Sciatic nerve (tissue), 2 donors: ENCODE data around the gene C2CD4A. TPM values are rescaled to one million over a fixed set of nuclear protein-coding genes. Genes with fewer than 3 reads are reported as not detected.
"Not testable (repeated sequence)": the region's sequence is repeated elsewhere in the genome, so short reads cannot be mapped to it uniquely, and the experiment has no call there.

ENCODE experiments used
- ATAC-seq: fragments of 200-7000 bp; cut with Tn5 transposase; one replicate; pipeline ENCODE4 v1.9.1; 2020; ENCODE audit warnings: mild to moderate bottlenecking, moderate library complexity
- DNase-seq: peaks from one replicate; pipeline ENCODE4 v3.0.0-alpha.2; 2020; ENCODE audit warnings: low spot score
- intact Hi-C: fragments of 100-400 bp; cut with DNase I; formaldehyde crosslinking; loops from one replicate; pipeline ENCODE4 v1.14.2; 2022
- total RNA-seq: library from RNA; stranded (reverse); fragmentation: NEBNext Ultra II Directional; extraction: Animal tissue kit (Norgen Biotek cat#: 25700); gene quantifications from one replicate; pipeline ENCODE4 v1.2.1, GENCODE V29; 2021
- donor health status: DM: no; HTN: no; CAD: no.
- donor health status: DM: no; HTN: no; CAD: no.

Gene C2CD4A, protein sequence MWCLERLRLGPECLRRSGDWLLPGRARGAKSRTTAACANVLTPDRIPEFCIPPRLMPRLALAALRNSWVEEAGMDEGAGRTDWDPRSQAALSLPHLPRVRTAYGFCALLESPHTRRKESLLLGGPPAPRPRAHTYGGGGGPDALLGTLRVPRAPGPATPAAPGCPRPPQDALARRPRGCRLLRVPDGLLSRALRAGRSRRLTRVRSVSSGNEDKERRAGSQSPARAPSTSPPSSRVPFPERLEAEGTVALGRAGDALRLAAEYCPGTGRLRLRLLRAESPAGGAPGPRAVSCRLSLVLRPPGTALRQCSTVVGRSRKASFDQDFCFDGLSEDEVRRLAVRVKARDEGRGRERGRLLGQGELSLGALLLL
- total RNA-seq, result not detected

DNA sequence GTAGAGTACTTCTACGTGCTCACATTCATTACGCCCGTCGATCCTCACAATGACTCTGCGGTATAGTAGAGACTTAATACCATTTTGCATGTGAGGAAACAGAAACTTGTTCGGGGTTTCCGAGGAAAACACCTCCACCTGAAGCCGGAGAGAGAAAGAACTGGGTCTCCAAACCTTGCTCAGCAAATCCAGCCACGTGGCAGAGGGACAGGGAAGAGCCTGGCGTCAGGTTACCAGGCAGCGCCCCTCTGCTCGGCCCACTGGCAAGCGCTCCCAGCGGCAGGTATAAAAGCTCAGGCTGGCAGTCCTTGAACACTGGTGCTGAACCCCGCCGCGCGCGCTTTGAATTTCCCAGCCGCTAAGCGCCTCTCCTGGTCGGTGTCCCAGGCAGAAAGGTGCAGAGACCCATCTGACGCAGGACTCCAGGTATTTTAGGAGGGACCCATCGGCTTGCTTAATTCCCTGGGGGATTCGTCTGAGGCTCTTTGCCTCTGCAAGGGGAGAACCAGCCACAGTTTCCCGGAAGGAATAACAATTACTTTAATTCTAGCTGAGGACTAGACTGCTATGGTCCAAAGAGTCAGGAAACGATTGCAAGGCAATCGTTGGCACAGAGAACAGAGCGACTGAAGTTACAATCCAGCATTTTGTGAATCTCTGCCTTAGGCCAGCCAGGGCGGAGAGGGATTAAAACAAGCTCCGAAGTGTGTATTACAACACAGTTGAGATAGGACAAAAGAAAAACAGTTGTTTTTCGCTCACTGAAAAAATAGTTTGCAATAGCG is at the start of gene C2CD4A:
TSS of gene C2CD4A (plus strand) at position 315 of the 785 bp plus-strand sequence. CDS start 637 bp downstream, outside the sequence.
- intact Hi-C loops, result loop anchor here (5.0 kb wide), 1 partner anchor 55 kb away; no protein-coding TSS in a partner anchor

DNA sequence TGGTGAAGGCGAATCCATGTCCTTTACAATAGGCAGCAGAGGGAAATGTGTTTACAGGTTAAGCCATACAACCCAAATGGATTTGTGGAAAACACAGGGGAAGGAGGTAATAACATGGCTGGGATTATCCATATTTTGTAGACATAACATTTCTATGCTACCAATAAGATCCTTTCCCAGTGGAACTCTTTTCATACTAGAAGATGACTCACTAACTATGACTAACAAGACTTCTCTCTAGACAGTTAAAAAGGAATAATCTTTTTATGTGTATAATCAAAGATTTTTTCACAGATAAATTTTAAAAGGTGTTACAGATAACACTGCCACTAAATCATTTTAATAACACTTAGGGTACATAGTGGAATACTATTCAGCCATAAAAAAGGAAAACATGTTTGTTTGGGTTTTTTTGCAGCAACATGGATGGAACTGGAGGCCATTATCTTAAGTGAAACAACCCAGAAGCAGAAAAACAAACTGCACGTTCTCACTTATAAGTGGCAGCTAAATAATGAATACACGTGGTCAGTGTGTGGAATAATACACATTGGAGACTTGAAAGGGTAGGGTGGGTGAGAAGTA is 46.1 kb upstream of the C2CD4A start:
- intact Hi-C loops, result no loop called here
- ATAC-seq (no peak), DNase-seq (no peak)

More for the DNA sequence above, at the start of gene C2CD4A:
- DNase-seq (peak; percentile 70), ATAC-seq (peak; percentile 82)

DNA sequence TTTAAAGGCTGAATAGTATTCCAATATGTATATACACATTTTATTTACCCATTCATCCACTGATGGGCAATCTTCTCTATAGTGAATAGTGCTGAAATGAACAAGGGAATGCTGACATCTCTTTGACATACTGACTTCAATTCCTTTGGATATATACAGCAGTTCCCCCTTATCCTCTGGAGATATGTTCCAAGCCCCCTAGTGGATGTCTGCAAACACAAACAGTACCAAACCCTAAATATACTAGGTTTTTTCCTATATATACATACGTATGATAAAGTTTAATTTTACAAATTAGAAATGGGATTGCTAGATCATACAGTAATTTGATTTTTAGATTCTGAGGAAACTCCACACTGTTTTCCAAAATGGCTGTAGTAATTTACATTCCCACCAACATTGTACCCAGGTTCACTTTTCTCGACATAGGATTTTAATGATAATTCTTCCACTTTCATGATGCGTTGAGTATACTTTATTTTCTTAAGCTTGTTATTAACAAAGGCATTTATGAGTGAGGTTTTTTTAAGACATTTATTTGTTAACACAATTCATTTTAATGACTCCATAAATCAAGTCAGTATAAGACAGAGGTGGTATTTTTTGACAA is 44.7 kb upstream of the C2CD4A start:
- intact Hi-C loops, result no loop called here
- ATAC-seq, result no peak

DNA sequence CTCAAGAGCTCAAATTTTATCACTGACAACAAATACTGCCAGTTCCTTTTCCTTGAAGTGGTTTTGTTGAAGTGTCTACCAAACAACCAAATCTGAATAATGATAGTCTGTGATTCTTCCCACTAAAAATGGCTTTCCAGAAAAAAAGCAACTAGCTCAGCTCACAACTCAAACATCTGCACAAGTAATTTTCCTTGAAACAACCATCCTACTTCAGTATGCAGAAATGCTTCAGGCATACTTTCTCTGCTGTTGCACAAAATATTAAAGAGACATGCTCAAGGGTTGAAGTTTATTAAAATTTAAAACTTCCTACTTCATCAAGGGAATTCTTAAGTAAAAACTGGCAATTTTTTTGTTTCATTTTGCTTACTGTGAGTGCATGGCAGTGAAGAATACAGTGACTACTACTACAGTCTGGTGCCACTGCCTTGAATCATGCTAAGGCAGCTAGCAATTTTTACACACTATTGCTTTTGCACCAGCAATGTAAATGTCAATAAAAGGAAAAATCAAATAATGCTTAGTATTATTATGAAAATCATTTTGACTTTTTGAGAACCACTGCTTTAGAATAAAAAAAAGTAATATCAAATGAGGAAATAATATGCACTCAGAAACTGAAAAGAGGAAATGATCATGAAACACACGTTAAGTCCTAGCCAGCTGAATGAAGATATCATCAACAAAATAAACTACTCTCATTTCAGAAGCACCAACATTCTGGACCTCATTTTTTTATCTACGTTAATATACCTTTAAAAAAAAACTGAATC is 40.1 kb upstream of the C2CD4A start:
- DNase-seq (no peak), ATAC-seq (no peak)
- intact Hi-C loops, result no loop called here

More for the DNA sequence above, 44.7 kb upstream of the C2CD4A start:
- DNase-seq, result no peak

GRCh38 chr15:62027263-62027565 is 39.6 kb upstream of the C2CD4A start:
- DNase-seq (no peak), ATAC-seq (no peak)
- intact Hi-C loops, result no loop called here

GRCh38 chr15:62027916-62028315 is 38.9 kb upstream of the C2CD4A start:
- intact Hi-C loops, result no loop called here
- ATAC-seq (no peak), DNase-seq (no peak)

DNA sequence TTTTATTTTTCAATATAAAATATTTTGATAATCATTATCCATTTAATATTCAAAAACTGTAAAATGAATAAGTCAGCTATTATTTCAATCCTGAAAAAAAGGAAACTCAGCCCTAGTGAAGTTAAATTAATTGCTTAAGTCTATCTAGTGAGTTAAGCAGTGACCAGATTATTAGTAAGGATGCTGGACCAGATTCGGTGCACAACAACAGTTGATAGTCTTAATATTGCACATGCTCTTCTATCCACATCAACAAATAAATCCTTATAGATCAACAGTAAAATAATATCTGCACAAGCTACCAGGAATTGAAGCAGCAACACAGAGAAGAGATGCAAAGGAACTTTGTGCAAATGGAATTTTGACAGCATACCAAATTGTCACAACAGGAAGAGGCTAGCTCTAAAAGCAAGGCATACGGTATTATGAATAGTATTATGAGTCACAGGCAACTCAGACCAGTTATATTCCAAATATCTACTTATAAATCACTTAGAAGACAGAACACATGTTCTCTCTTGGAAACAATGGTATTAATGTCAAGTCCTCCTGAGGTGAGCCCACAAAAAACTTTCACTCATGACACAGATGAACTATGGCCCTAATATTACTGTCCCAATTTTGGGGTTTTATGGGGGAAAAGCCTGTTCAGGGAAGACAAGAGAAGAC is 31.4 kb upstream of the C2CD4A start:
- intact Hi-C loops, result no loop called here
- ATAC-seq, result no peak
- no peak for DNase-seq

- no peak for ATAC-seq
- DNase-seq, result no peak
- intact Hi-C loops, result no loop called here
These were observed 20.6 kb upstream of the C2CD4A start for GRCh38 chr15:62046078-62046743.

DNA sequence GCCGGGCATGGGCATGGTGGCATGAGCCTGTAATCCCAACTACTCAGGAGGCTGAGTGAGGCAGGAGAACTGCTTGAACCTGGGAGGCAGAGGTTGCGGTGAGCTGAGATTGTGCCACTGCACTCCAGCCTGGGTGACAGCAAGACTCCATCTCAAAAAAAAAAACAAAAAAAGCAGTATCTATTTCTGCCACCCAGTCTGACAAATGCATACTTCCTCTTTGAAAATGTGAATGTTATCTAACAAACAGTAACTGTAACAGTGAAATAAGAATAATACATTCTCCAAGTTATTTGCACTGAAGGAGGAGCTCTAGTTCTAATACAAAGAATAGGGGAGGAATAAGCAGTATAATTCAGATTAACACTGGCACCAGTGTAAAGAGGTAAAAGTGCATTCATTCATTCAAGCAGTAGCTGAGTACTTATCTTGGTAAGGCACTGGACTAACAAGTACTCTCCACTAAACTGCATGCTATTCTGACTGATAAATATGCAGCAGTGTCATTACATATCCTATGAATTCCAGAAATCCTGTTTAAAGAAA is 19.4 kb upstream of the C2CD4A start:
- intact Hi-C loops, result no loop called here
- no peak for DNase-seq
- no peak for ATAC-seq

DNA sequence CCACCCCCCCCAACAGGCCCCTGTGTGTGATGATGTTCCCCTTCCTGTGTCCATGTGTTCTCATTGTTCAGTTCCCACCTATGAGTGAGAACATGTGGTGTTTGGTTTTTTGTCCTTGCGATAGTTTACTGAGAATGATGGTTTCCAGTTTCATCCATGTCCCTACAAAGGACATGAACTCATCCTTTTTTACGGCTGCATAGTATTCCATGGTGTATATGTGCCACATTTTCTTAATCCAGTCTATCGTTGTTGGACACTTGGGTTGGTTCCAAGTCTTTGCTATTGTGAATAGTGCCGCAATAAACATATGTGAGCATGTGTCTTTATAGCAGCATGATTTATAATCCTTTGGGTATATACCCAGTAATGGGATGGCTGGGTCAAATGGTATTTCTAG is 18.5 kb upstream of the C2CD4A start:
- intact Hi-C loops, ATAC-seq, DNase-seq: not testable (repeated sequence)

DNA sequence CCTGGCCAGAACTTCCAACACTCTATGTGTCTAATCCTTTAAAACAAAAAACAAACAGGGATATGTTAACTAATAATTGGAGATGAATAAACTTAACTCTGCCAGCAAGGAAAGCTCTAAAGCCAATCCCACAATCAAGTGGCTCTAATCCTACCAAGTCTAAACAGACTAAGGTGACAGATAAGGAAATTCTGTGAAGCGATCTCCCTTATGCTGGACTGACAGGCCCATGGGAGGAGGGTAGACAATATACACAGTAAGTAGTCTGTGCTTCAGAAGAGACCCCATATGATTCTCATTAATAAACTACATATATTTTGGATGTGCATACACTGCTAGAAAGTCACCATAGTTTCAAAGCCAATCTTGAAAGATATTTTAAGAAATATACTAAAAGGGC is 16.7 kb upstream of the C2CD4A start:
- DNase-seq (no peak), ATAC-seq (no peak)
- intact Hi-C loops, result no loop called here

DNA sequence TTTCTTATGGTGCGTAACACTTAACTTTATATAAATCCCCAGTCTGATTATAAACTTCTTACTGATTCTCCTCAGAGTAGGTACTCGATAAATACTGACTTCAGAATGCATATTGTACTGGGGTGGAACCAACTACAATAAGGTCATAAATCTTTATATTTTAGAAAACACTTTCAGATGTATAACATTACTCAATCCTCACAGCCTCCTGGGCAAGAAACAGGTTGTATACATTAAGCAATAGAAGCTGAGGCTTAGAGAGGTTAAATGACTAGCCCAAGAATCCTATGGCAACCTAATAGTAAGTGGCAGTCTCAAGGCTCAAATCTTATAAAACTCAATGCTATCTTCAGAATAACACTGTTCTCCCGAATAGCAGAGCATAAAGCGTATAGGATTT is 15.6 kb upstream of the C2CD4A start:
- intact Hi-C loops, result no loop called here
- no peak for DNase-seq
- no peak for ATAC-seq

DNA sequence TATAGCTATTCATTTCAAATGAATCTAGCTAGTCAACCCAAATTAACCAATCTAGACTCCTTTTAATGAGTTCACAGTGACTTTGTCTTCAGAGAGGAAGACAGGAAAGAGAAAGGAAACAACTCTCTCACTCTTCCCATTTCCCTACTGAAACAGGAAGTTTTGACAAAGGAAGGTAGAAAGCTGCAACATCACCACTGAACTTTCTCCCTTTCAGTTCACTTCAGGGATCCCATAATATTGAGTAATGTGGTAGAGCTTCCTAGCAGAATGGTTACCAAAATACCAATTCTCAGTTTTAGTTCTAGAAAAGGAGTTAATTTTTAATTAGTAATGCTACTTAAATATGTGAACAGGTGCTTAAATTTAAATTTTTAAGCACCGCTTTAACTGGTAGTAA is 14.1 kb upstream of the C2CD4A start:
- intact Hi-C loops, result no loop called here
- no peak for ATAC-seq
- no peak for DNase-seq

DNA sequence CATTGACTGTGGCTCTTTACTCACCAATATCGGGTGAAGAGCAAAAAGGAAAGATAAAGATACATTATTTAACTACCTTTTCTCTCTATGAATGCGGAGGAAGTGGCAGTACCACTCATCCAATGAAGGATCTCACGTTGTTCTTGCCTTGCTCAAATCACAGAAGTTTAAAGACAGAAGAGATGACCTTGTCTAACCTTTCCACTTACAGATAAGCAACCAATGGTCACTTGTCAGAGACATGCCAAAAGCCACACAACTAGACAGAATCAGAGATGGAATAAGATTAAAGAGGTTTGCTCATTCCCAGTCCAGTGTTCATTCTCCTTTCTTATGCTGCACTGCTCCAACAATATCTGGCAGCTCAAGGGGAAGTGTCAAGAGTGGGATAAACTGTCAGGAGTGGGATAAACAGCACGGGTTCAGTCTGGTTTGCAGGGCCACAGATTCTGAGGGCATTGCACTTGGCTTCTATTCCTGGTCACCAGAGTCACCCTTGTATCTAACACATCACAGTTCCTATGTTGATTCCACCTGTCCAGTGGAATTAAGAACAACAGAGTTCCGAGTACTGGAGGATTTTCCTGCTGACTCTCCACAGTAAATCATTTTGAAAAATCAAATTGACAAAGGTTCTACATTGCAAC is 13.2 kb upstream of the C2CD4A start:
- no peak for DNase-seq
- ATAC-seq, result no peak
- intact Hi-C loops, result no loop called here

- intact Hi-C loops, result no loop called here
- no peak for DNase-seq
- no peak for ATAC-seq
These were observed 11.8 kb upstream of the C2CD4A start for GRCh38 chr15:62054979-62055378.

DNA sequence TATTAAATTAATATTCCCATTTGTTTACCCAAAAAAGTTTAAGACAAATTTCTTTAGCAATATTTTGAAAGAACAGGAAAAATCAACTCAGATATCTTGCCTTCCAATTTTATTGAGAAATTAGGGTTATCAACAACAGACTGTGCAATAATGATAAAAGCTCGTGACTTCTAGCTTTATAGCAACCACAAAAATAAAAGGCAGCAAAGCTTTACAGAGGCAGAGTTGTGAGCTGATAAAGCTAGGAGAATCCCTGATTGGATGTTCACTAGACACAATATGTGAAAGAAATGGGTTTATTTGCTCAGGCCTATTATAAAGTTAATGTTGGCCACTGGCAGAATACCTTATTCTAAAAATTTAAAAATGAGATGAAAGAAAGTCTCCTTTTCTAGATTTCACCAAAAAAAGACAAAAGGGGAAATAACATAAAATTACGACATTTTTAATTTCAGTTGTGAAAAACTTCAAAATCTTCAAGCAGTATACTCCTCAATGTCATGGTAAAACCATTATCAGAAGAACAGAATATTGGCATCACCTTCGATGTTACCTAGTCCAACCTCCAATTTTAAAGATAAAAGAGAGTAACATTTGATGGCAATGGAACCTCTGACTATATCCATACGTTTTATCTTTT is 9.3 kb upstream of the C2CD4A start:
- no peak for ATAC-seq
- intact Hi-C loops, result no loop called here
- no peak for DNase-seq
